IMR-90 (cell line): ENCODE data around the gene ADAMTS14. TPM values are rescaled to one million over a fixed set of nuclear protein-coding genes. Genes with fewer than 3 reads are reported as not detected.

Experiments used
- ATAC-seq: fragments of 200-7000 bp; cut with Tn5 transposase; 2 replicates; pipeline ENCODE4 v1.9.1; 2020; ENCODE audit warnings: low read depth, mild to moderate bottlenecking, moderate library complexity
- BruUV-seq: library from RNA; stranded (reverse); fragments of 400-500 nt; replicated peaks from 2 replicates; lab custom pipeline; 2021; lab: Mats Ljungman, UMichigan
- CTCF ChIA-PET: fragments of 300-600 bp; formaldehyde crosslinking; extraction: SDS; loops from one replicate; lab custom pipeline; 2021; ENCODE audit warnings: antibody characterized with exemption; lab: Yijun Ruan, JAX
- POLR2A ChIA-PET: fragments of 300-600 bp; sonication (Branson Sonifier 250); formaldehyde crosslinking; loops from one replicate; lab custom pipeline; 2022; ENCODE audit warnings: antibody characterized with exemption; ENCODE audit not compliant: unreplicated experiment; lab: Charles Lee
- DNase-seq: peaks from one replicate; pipeline ENCODE4 v3.0.0; 2013
- H2AFZ ChIP-seq: replicated peaks from 2 replicates; pipeline ENCODE3; 2013; ENCODE audit warnings: low read length, mild to moderate bottlenecking; ENCODE audit not compliant: poor library complexity
- H2AK5ac ChIP-seq: 2 replicates; pipeline ENCODE4 v1.6.1; 2013; ENCODE audit warnings: low read depth, low read length, inconsistent platforms
- H2AK9ac ChIP-seq: replicated peaks from 2 replicates; pipeline ENCODE3; 2013; ENCODE audit warnings: mild to moderate bottlenecking, low read depth, low read length, moderate library complexity; ENCODE audit not compliant: poor library complexity
- H2BK120ac ChIP-seq: 2 replicates; pipeline ENCODE4 v1.6.1; 2013; ENCODE audit warnings: low read depth, low read length, inconsistent platforms
- H2BK15ac ChIP-seq: 3 replicates; pipeline ENCODE4 v1.6.1; 2013; ENCODE audit warnings: low read depth, low read length, inconsistent platforms
- H2BK20ac ChIP-seq: 2 replicates; pipeline ENCODE4 v1.6.1; 2013; ENCODE audit warnings: low read depth, mild to moderate bottlenecking, inconsistent platforms, low read length, moderate library complexity
- H2BK5ac ChIP-seq: 2 replicates; pipeline ENCODE4 v1.6.1; 2013; ENCODE audit warnings: mild to moderate bottlenecking, low read depth, low read length, inconsistent platforms; ENCODE audit not compliant: poor library complexity, severe bottlenecking
- H3K14ac ChIP-seq: replicated peaks from 2 replicates; pipeline ENCODE4 v1.6.1; 2013; ENCODE audit warnings: low read depth, low read length, inconsistent platforms
- H3K18ac ChIP-seq: 2 replicates; pipeline ENCODE4 v1.6.1; 2013; ENCODE audit warnings: low read depth, low read length, control low read depth
- H3K23ac ChIP-seq: 2 replicates; pipeline ENCODE4 v1.6.1; 2013; ENCODE audit warnings: low read depth, low read length, inconsistent platforms
- H3K27ac ChIP-seq: 2 replicates; pipeline ENCODE4 v1.5.1; 2013; ENCODE audit warnings: mild to moderate bottlenecking, control low read depth, low read length; ENCODE audit not compliant: insufficient read depth
- H3K27me3 ChIP-seq: 2 replicates; pipeline ENCODE4 v1.6.1; 2013; ENCODE audit warnings: low read length; ENCODE audit not compliant: control insufficient read depth, insufficient read depth
- H3K36me3 ChIP-seq: 2 replicates; pipeline ENCODE4 v1.6.1; 2013; ENCODE audit warnings: low read length, mixed read lengths; ENCODE audit not compliant: control insufficient read depth, insufficient read depth
- H3K4ac ChIP-seq: 2 replicates; pipeline ENCODE4 v1.6.1; 2013; ENCODE audit warnings: low read depth, low read length, inconsistent platforms
- H3K4me1 ChIP-seq: 2 replicates; pipeline ENCODE4 v1.6.1; 2013; ENCODE audit warnings: low read length, mixed read lengths; ENCODE audit not compliant: control insufficient read depth, insufficient read depth
- H3K4me2 ChIP-seq: 2 replicates; pipeline ENCODE4 v1.6.1; 2013; ENCODE audit warnings: low read depth, mild to moderate bottlenecking, control low read depth, low read length, moderate library complexity
- H3K4me3 ChIP-seq: 2 replicates; pipeline ENCODE4 v1.5.1; 2013; ENCODE audit warnings: low read depth, mild to moderate bottlenecking, control low read depth, low read length, moderate library complexity; ENCODE audit not compliant: insufficient read depth
- H3K56ac ChIP-seq: 2 replicates; pipeline ENCODE4 v1.6.1; 2013; ENCODE audit warnings: low read length, inconsistent platforms; ENCODE audit not compliant: insufficient read depth; ENCODE audit errors: extremely low read depth
- H3K79me1 ChIP-seq, 2 experiments: 2 replicates each; pipeline ENCODE4 v1.6.1; 2013; ENCODE audit warnings: low read length in 2 of 2, inconsistent platforms in 1 of 2, low read depth in 1 of 2
- H3K9ac ChIP-seq: 2 replicates; pipeline ENCODE4 v1.6.1; 2013; ENCODE audit warnings: low read depth, low read length, control low read depth
- H3K9me1 ChIP-seq: 2 replicates; pipeline ENCODE4 v1.6.1; 2013; ENCODE audit warnings: low read length, inconsistent platforms; ENCODE audit not compliant: insufficient read depth
- H3K9me3 ChIP-seq: 2 replicates; pipeline ENCODE4 v1.6.1; 2013; ENCODE audit warnings: low read length; ENCODE audit not compliant: control insufficient read depth, insufficient read depth
- H4K20me1 ChIP-seq: 2 replicates; pipeline ENCODE4 v1.6.1; 2013; ENCODE audit warnings: low read length, inconsistent platforms; ENCODE audit not compliant: insufficient read depth
- H4K5ac ChIP-seq: 2 replicates; pipeline ENCODE4 v1.6.1; 2013; ENCODE audit warnings: mild to moderate bottlenecking, low read depth, low read length, control low read depth
- H4K8ac ChIP-seq, 2 experiments: 2 replicates each; pipeline ENCODE4 v1.6.1; 2013; ENCODE audit warnings: low read depth in 2 of 2, low read length in 2 of 2, control low read depth in 1 of 2, inconsistent platforms in 1 of 2
- H4K91ac ChIP-seq: 2 replicates; pipeline ENCODE4 v1.6.1; 2013; ENCODE audit warnings: low read depth, low read length, inconsistent platforms; ENCODE audit not compliant: insufficient read depth
- BHLHE40 ChIP-seq: fragments of 150-350 bp; IDR thresholded peaks from 2 replicates; pipeline ENCODE4 v1.6.1; 2016; ENCODE audit warnings: mild to moderate bottlenecking, low read depth, low read length
- CEBPB ChIP-seq: IDR thresholded peaks from 2 replicates; pipeline ENCODE4 v1.6.1; 2012; ENCODE audit warnings: low read depth, low read length, improper control_type of control experiment
- CHD1 ChIP-seq: IDR thresholded peaks from 2 replicates; pipeline ENCODE4 v1.6.1; 2012; ENCODE audit warnings: low read depth, low read length, improper control_type of control experiment
- CTCF ChIP-seq: conservative IDR thresholded peaks from 2 replicates; pipeline ENCODE4 v1.5.1; 2012; ENCODE audit warnings: mild to moderate bottlenecking, low read depth, low read length, improper control_type of control experiment
- ELK1 ChIP-seq: fragments of 150-350 bp; IDR thresholded peaks from 2 replicates; pipeline ENCODE4 v1.6.1; 2016; ENCODE audit warnings: low read depth, mild to moderate bottlenecking, low read length, moderate library complexity, borderline replicate concordance
- FOS ChIP-seq: fragments of 150-350 bp; IDR thresholded peaks from 2 replicates; pipeline ENCODE4 v1.6.1; 2016; ENCODE audit warnings: low read depth, low read length
- MAFK ChIP-seq: IDR thresholded peaks from 2 replicates; pipeline ENCODE4 v1.6.1; 2012; ENCODE audit warnings: low read depth, low read length, improper control_type of control experiment
- MAZ ChIP-seq: IDR thresholded peaks from 2 replicates; pipeline ENCODE4 v1.6.1; 2012; ENCODE audit warnings: low read depth, mild to moderate bottlenecking, low read length, improper control_type of control experiment, moderate library complexity, borderline replicate concordance
- MXI1 ChIP-seq: IDR thresholded peaks from 2 replicates; pipeline ENCODE4 v1.6.1; 2012; ENCODE audit warnings: low read depth, mild to moderate bottlenecking, low read length, moderate library complexity, borderline replicate concordance
- NFE2L2 ChIP-seq: fragments of 150-350 bp; IDR thresholded peaks from 2 replicates; pipeline ENCODE4 v1.6.1; 2016; ENCODE audit warnings: low read depth, mild to moderate bottlenecking, low read length
- POLR2A ChIP-seq: IDR thresholded peaks from 2 replicates; pipeline ENCODE4 v1.6.1; 2012; ENCODE audit warnings: mild to moderate bottlenecking, low read depth, low read length
- RAD21 ChIP-seq: IDR thresholded peaks from 2 replicates; pipeline ENCODE4 v1.6.1; 2012; ENCODE audit warnings: low read length, improper control_type of control experiment
- RCOR1 ChIP-seq: IDR thresholded peaks from 2 replicates; pipeline ENCODE4 v1.6.1; 2012; ENCODE audit warnings: mild to moderate bottlenecking, low read length, improper control_type of control experiment; ENCODE audit not compliant: insufficient replicate concordance
- RFX5 ChIP-seq: IDR thresholded peaks from 2 replicates; pipeline ENCODE4 v1.8.0; 2012; ENCODE audit warnings: low read depth, mild to moderate bottlenecking, low read length, moderate library complexity
- SMC3 ChIP-seq: fragments of 150-350 bp; IDR thresholded peaks from 2 replicates; pipeline ENCODE4 v1.6.1; 2016; ENCODE audit warnings: low read depth, mild to moderate bottlenecking, antibody characterized with exemption, low read length, moderate library complexity
- USF2 ChIP-seq: fragments of 150-350 bp; IDR thresholded peaks from 2 replicates; pipeline ENCODE4 v1.6.1; 2017; ENCODE audit warnings: mild to moderate bottlenecking, antibody characterized with exemption, low read length, low read depth
- WGBS, 2 experiments: methylation state at CpG; one replicate each; pipeline versions ENCODE4 v1.1.5 to v1.1.7; 2013; ENCODE audit warnings: missing lambda C conversion rate in 2 of 2; ENCODE audit not compliant: insufficient read length in 1 of 2; ENCODE audit errors: extremely low coverage in 2 of 2; 5-methylcytosine and 5-hydroxymethylcytosine counted together
- dilution Hi-C: fragments of 300-500 bp; cut with HindIII; formaldehyde crosslinking; loops from one replicate; pipeline ENCODE4 v1.14.3; 2018; ENCODE audit warnings: low sequenced_read_pairs; ENCODE audit not compliant: unreplicated experiment
- in situ Hi-C: fragments of 300-500 bp; cut with MboI; formaldehyde crosslinking; loops from 3 replicates; pipeline ENCODE4 v1.14.3; 2019; ENCODE audit warnings: low sequenced_read_pairs, inconsistent platforms, mixed read lengths
- intact Hi-C: fragments of 100-400 bp; cut with micrococcal nuclease; formaldehyde crosslinking; loops from 2 replicates; pipeline ENCODE4 v1.10.0; 2022
- polyA plus RNA-seq, 3 experiments: library from polyadenylated mRNA; depleted of rRNA; stranded (reverse); fragments of >200 nt; gene quantifications; 2 replicates each; pipeline ENCODE4 v1.2.3, GENCODE V29; 2012; ENCODE audit warnings: low replicate concordance in 1 of 3
- total RNA-seq: library from RNA; depleted of rRNA; stranded (reverse); fragments of >200 nt; gene quantifications from 2 replicates; pipeline ENCODE4 v1.2.3, GENCODE V29; 2012

ADAMTS14 gene
- total and polyA plus RNA-seq, 2 of the 4 experiments (the other 2 are of a cell fraction): under 0.01 to 0.31 TPM

GRCh38 chr10:70801854-70802253 is 129.5 kb downstream of the ADAMTS14 start:
- no peak overlapping the region for H2AK9ac ChIP-seq
- no peak overlapping the region for H3K4me2 ChIP-seq
- no peaks in the 10 kb centered on the region for H3K36me3 ChIP-seq
- no peak overlapping the region for H3K9ac ChIP-seq
- H3K23ac ChIP-seq: no peak overlapping the region
- no peak overlapping the region for H2BK5ac ChIP-seq
- CTCF ChIA-PET: interaction anchor here (0.6 kb wide), 1 partner anchor 81 kb away, joined by 3 read pairs; no protein-coding TSS in a partner anchor
- dilution Hi-C loops (no loop called here), intact Hi-C loops (no loop called here), in situ Hi-C loops (no loop called here)
- H3K4ac ChIP-seq: no peak overlapping the region
- POLR2A ChIA-PET: no interaction called here
- H4K5ac ChIP-seq: no peak overlapping the region
- no CpG with 5 or more reads among the region's 1 CpG for WGBS, 2 experiments
- no peak overlapping the region for H2BK20ac ChIP-seq
- BruUV-seq: no TSS peak
- ATAC-seq (no peak), DNase-seq (no peak)
- H3K79me1 ChIP-seq: no peaks in the 10 kb centered on the region
- H3K9me3 ChIP-seq: 0 out of 2 replicates have a peak, but pooled peaks cover 5% of the 10 kb centered on the region
- no peak overlapping the region for H2BK15ac ChIP-seq
- no peak overlapping the region for H4K91ac ChIP-seq
- H4K20me1 ChIP-seq: no peaks in the 10 kb centered on the region
- H3K56ac ChIP-seq: no peak overlapping the region
- no peak overlapping the region for H3K27ac ChIP-seq
- H3K18ac ChIP-seq: no peak overlapping the region
- H3K9me1 ChIP-seq: no peaks in the 10 kb centered on the region
- H4K8ac ChIP-seq: no peak overlapping the region
- H3K14ac ChIP-seq: no peak overlapping the region
- H2AFZ ChIP-seq: no peak overlapping the region
- no peak overlapping the region for H2AK5ac ChIP-seq
- H3K4me3 ChIP-seq: no peak overlapping the region
- peaks cover 37% of the 10 kb centered on the region for H3K27me3 ChIP-seq
- TF ChIP-seq MXI1 (no peak), RAD21 (no peak), BHLHE40 (no peak), RFX5 (no peak), MAFK (no peak), POLR2A (no peak), MAZ (no peak), USF2 (no peak), CTCF (no peak), ELK1 (no peak), FOS (no peak), RCOR1 (no peak), SMC3 (no peak), CEBPB (no peak), CHD1 (no peak), NFE2L2 (no peak)
- H3K4me1 ChIP-seq: no peaks in the 10 kb centered on the region
- no peak overlapping the region for H2BK120ac ChIP-seq
